Measurements from ENCODE around the gene OR4K13.

Gene OR4K13

GRCh38 chr14:20035938-20036337 is at the start of gene OR4K13:
Gene OR4K13, minus strand, starts transcription at chr14:20036038. Its CDS starts 1,280 bp downstream, at chr14:20034758.
- DNase-seq (ENCODE audit: low spot score): no peak
- in situ Hi-C loops (cut with MboI; ENCODE audit: low sequenced_read_pairs, unreplicated experiment): no loop called here
- no peak for TF ChIP-seq CTCF (IDR thresholded peaks at IDR 0.05; ENCODE audit: borderline replicate concordance, control extremely low read depth, extremely low read depth, insufficient read depth, missing control alignments)

GRCh38 chr14:20059745-20060144 is 23.9 kb upstream of the OR4K13 start, which contains the start of gene OR4L1:
Gene OR4L1, plus strand, starts transcription at chr14:20060045. Its CDS starts 0 bp downstream, at chr14:20060045.
- in situ Hi-C loops (cut with MboI; ENCODE audit: low sequenced_read_pairs, unreplicated experiment): no loop called here
- no peak for DNase-seq (ENCODE audit: low spot score)
- TF ChIP-seq CTCF (IDR thresholded peaks at IDR 0.05; ENCODE audit: borderline replicate concordance, control extremely low read depth, extremely low read depth, insufficient read depth, missing control alignments): no peak

- in situ Hi-C loops (cut with MboI; ENCODE audit: low sequenced_read_pairs, unreplicated experiment): no loop called here
- DNase-seq (ENCODE audit: low spot score): no peak
- no peak for TF ChIP-seq CTCF (IDR thresholded peaks at IDR 0.05; ENCODE audit: borderline replicate concordance, control extremely low read depth, extremely low read depth, insufficient read depth, missing control alignments)
Observed at GRCh38 chr14:20048202-20048601, 12.4 kb upstream of the OR4K13 start.

- DNase-seq (ENCODE audit: low spot score): no peak
- in situ Hi-C loops (cut with MboI; ENCODE audit: low sequenced_read_pairs, unreplicated experiment): no loop called here
- no peak for TF ChIP-seq CTCF (IDR thresholded peaks at IDR 0.05; ENCODE audit: borderline replicate concordance, control extremely low read depth, extremely low read depth, insufficient read depth, missing control alignments)
Observed at GRCh38 chr14:20044243-20044642, 8.4 kb upstream of the OR4K13 start.

DNA sequence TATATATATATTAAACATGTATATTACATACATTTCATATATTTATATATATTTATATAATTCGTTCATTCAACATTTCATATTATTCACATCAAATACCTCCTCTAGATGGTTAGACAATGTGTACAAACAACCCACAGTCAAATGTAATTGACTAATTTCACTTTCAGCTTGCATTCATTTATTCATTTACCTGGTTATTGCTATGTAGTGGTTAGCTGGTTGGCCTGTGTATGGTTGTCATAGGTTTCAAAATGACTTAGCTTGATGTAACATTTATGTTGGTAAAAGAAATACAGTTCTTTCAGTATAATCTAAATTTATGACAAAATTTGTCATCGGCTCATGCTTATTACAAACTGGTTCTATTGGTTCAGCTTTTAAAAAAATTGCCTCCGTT is 389 bp downstream of the OR4K13 start:
- in situ Hi-C loops (cut with MboI; ENCODE audit: low sequenced_read_pairs, unreplicated experiment): no loop called here
- no peak for TF ChIP-seq CTCF (IDR thresholded peaks at IDR 0.05; ENCODE audit: borderline replicate concordance, control extremely low read depth, extremely low read depth, insufficient read depth, missing control alignments)
- no peak for DNase-seq (ENCODE audit: low spot score)

GRCh38 chr14:20031058-20031457 is 4.8 kb downstream of the OR4K13 start:
- in situ Hi-C loops (cut with MboI; ENCODE audit: low sequenced_read_pairs, unreplicated experiment): no loop called here
- DNase-seq (ENCODE audit: low spot score): no peak
- TF ChIP-seq CTCF (IDR thresholded peaks at IDR 0.05; ENCODE audit: borderline replicate concordance, control extremely low read depth, extremely low read depth, insufficient read depth, missing control alignments): no peak

All from GM13976 (cell line).